ENCODE measurements around the gene GPR87. TPM values are rescaled to one million over a fixed set of nuclear protein-coding genes. Genes with fewer than 3 reads are reported as not detected.
A peak's percentile ranks its signal among the peaks of the same experiment; 100 is the strongest.

Gene GPR87
- total and polyA plus RNA-seq, 2 of the 4 experiments (the other 2 are of a cell fraction) = 0.26 to 0.36 TPM

- Histone ChIP-seq H3K9ac (ENCODE audit: low read depth, low read length) (no peak overlapping the region), H4K91ac (ENCODE audit: insufficient read depth, low read depth, low read length) (no peak overlapping the region), H4K8ac (ENCODE audit: low read depth in 2 of 2, low read length in 2 of 2) (0 out of 4 replicates have a peak overlapping the region, but pooled peaks of 1 of the 2 experiments have one; percentile 5), H2BK15ac (ENCODE audit: low read depth, low read length) (no peak overlapping the region), H3K56ac (ENCODE audit: extremely low read depth, insufficient read depth, low read length) (no peak overlapping the region), H3K18ac (ENCODE audit: low read depth, low read length) (peak overlapping the region; percentile 63; the same call in 1 of the 2 replicates), H3K9me1 (ENCODE audit: insufficient read depth, low read length) (peaks cover 3% of the 10 kb centered on the region), H4K5ac (ENCODE audit: low read depth, low read length) (no peak overlapping the region), H3K4me1 (ENCODE audit: control insufficient read depth, insufficient read depth, low read length) (peaks cover 5% of the 10 kb centered on the region; the same call in 1 of the 2 replicates), H2BK5ac (ENCODE audit: low read depth, low read length, poor library complexity, severe bottlenecking) (peak overlapping the region; percentile 69), H3K36me3 (ENCODE audit: control insufficient read depth, insufficient read depth, low read length) (no peaks in the 10 kb centered on the region), H2AFZ (replicated peaks; ENCODE audit: low read length, poor library complexity) (no peak overlapping the region), H2BK20ac (ENCODE audit: low read depth, low read length) (no peak overlapping the region), H3K4me2 (ENCODE audit: low read depth, low read length) (no peak overlapping the region; the same call in 1 of the 2 replicates), H3K79me1 (ENCODE audit: low read depth in 1 of 2, low read length in 2 of 2) (no peaks in the 10 kb centered on the region), H3K14ac (replicated peaks; ENCODE audit: low read depth, low read length) (no peak overlapping the region), H2AK9ac (replicated peaks; ENCODE audit: low read depth, low read length, poor library complexity) (no peak overlapping the region), H3K4me3 (ENCODE audit: insufficient read depth, low read depth, low read length) (no peak overlapping the region), H2AK5ac (ENCODE audit: low read depth, low read length) (no peak overlapping the region), H3K9me3 (ENCODE audit: control insufficient read depth, insufficient read depth, low read length) (no peaks in the 10 kb centered on the region), H3K4ac (ENCODE audit: low read depth, low read length) (no peak overlapping the region), H2BK120ac (ENCODE audit: low read depth, low read length) (peak overlapping the region; percentile 23; the same call in 1 of the 2 replicates), H3K23ac (ENCODE audit: low read depth, low read length) (no peak overlapping the region), H4K20me1 (ENCODE audit: insufficient read depth, low read length) (no peaks in the 10 kb centered on the region), H3K27ac (ENCODE audit: insufficient read depth, low read length) (no peak overlapping the region), H3K27me3 (ENCODE audit: control insufficient read depth, insufficient read depth, low read length) (no peaks in the 10 kb centered on the region)
- BruUV-seq (replicated peaks) = no TSS peak
- POLR2A ChIA-PET (ENCODE audit: unreplicated experiment) = interaction anchor here (0.5 to 0.6 kb wide), 2 partner anchors 1392 to 1889 kb away, joined by 3 to 8 read pairs; no protein-coding TSS in a partner anchor
- intact Hi-C loops (cut with micrococcal nuclease) = loop anchor here (1.0 to 10.0 kb wide), 5 partner anchors 57 to 519 kb away; partner anchors contain the start of gene SIAH2
- DNase-seq (peak; percentile 94), ATAC-seq (ENCODE audit: low read depth) (peak; percentile 48)
- dilution Hi-C loops (cut with HindIII; ENCODE audit: low sequenced_read_pairs, unreplicated experiment) = no loop called here
- in situ Hi-C loops (cut with MboI; ENCODE audit: low sequenced_read_pairs) = no loop called here
- CTCF ChIA-PET = interaction anchor here (1.1 to 1.4 kb wide), 2 partner anchors 56 to 117 kb away, joined by 3 to 6 read pairs; no protein-coding TSS in a partner anchor
- no CpG with 5 or more reads among the region's 5 CpGs for WGBS, 2 experiments (ENCODE audit: extremely low coverage in 2 of 2, insufficient read length in 1 of 2)
- TF ChIP-seq RAD21 (IDR thresholded peaks at IDR 0.05; ENCODE audit: low read length) (no peak), SMC3 (IDR thresholded peaks at IDR 0.05; ENCODE audit: low read depth, low read length) (no peak), MAZ (IDR thresholded peaks at IDR 0.05; ENCODE audit: borderline replicate concordance, low read depth, low read length) (no peak), POLR2A (IDR thresholded peaks at IDR 0.05; ENCODE audit: low read depth, low read length) (no peak), FOS (IDR thresholded peaks at IDR 0.05; ENCODE audit: low read depth, low read length) (peak; percentile 26; the same call in 1 of the 2 replicates), NFE2L2 (IDR thresholded peaks at IDR 0.05; ENCODE audit: low read depth, low read length) (no peak), RFX5 (IDR thresholded peaks at IDR 0.05; ENCODE audit: low read depth, low read length) (no peak), RCOR1 (IDR thresholded peaks at IDR 0.05; ENCODE audit: insufficient replicate concordance, low read length) (no peak), MAFK (IDR thresholded peaks at IDR 0.05; ENCODE audit: low read depth, low read length) (peak; percentile 14; the same call in 1 of the 2 replicates), USF2 (IDR thresholded peaks at IDR 0.05; ENCODE audit: low read depth, low read length) (peak; percentile 42; the same call in 1 of the 2 replicates), BHLHE40 (IDR thresholded peaks at IDR 0.05; ENCODE audit: low read depth, low read length) (peak; percentile 53; the same call in 1 of the 2 replicates), CEBPB (IDR thresholded peaks at IDR 0.05; ENCODE audit: low read depth, low read length) (no peak), MXI1 (IDR thresholded peaks at IDR 0.05; ENCODE audit: borderline replicate concordance, low read depth, low read length) (peak; percentile 53; the same call in 1 of the 2 replicates), ELK1 (IDR thresholded peaks at IDR 0.05; ENCODE audit: borderline replicate concordance, low read depth, low read length) (no peak)
- TF ChIP-seq, protein P1, sequence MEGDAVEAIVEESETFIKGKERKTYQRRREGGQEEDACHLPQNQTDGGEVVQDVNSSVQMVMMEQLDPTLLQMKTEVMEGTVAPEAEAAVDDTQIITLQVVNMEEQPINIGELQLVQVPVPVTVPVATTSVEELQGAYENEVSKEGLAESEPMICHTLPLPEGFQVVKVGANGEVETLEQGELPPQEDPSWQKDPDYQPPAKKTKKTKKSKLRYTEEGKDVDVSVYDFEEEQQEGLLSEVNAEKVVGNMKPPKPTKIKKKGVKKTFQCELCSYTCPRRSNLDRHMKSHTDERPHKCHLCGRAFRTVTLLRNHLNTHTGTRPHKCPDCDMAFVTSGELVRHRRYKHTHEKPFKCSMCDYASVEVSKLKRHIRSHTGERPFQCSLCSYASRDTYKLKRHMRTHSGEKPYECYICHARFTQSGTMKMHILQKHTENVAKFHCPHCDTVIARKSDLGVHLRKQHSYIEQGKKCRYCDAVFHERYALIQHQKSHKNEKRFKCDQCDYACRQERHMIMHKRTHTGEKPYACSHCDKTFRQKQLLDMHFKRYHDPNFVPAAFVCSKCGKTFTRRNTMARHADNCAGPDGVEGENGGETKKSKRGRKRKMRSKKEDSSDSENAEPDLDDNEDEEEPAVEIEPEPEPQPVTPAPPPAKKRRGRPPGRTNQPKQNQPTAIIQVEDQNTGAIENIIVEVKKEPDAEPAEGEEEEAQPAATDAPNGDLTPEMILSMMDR (conservative IDR thresholded peaks at IDR 0.05; ENCODE audit: low read depth, low read length) = no peak
Measured at GRCh38 chr3:151283907-151284461, 32.6 kb downstream of the GPR87 start.

Measured in IMR-90 (cell line).